ENCODE data around the gene GNAQ. TPM values are rescaled to one million over a fixed set of nuclear protein-coding genes. Genes with fewer than 3 reads are reported as not detected.

The GNAQ gene
- polyA plus RNA-seq, 5 donors, result 45.4 to 67.1 (median 63.8) TPM

- no peak for DNase-seq
Measured at GRCh38 chr9:78032730-78033457, 1.3 kb upstream of the GNAQ start.

DNA sequence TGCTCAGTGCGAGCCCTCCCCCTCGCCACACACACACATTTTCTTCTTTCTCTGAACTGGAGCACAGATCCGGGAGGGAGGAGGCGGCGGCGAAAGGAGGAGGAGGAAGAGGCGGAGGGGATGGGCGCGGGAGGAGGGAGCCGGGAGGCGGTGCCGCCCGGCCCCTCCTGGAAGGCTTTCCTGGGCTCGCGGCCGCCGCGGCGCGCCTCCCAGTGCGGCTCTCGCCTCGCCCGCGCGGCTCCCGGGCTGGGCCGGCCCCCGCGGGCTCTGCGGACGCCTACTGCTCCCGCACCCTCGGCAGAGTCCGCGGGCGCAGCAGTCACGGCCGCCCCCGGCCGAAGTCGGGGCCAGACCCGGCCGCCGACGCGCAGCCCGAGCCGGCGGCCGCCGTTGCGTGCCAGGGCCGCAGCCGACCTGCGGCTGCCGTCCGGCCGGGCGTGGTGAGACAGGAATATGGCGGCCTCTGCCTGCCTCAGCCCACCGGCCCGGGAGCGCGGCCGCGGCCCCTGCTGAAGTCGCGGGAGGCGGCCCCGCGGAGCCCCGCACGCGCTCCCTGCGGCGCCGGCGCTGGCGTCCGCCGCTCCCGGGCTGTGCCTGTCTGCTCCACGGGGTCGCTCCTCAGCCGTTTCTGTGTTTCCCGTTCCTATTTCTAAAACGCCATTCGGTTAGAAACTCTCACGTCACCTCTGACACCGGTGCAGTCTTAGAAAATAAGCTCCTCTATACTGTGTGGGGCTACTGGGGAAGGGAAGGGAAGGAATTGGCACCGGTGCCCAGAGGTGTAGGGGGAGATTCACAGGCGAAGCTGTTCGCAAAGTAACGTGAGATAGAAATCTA, 500 bp upstream of the GNAQ start:
- peak; percentile 96 to 97 for DNase-seq

- DNase-seq, result peak; percentile 62 to 67
Measured at GRCh38 chr9:78030553-78031443, 813 bp downstream of the GNAQ start.

DNA sequence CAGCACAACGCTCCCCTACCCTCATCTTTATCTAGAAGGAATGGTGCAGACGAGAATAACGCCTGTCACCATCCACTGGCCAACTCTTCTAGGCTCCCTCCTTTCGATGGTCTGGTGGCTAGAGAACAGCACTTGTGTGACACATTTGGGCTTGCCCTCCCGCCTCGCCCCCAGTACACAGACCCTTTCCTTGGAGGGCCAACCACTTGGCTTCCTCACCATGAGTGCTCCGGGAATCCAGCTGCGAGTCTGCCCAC, 1.4 kb downstream of the GNAQ start:
- peak in 1 of 2 donors; percentile 28 for DNase-seq

GRCh38 chr9:78029551-78030295, 1.9 kb downstream of the GNAQ start:
- no peak for DNase-seq

DNA sequence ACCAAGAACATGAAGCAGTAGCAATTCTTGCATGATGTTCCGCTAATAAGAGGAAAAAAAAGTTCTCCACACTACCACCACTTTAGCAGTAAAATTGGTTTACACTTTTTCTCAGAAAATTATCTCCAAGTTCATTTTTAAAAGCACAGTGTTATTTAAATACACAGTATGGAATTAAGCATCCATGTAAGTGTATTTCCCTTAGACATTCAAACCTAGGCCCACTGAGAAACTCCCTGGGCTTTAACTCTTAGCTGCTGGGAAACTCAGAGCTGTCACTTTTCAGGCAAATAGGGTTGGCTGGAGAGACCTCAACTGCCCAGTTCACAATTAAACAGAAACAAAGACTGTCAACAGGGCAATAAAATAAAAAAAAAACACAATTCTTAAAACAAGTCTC, 2.7 kb downstream of the GNAQ start:
- no peak for DNase-seq

DNA sequence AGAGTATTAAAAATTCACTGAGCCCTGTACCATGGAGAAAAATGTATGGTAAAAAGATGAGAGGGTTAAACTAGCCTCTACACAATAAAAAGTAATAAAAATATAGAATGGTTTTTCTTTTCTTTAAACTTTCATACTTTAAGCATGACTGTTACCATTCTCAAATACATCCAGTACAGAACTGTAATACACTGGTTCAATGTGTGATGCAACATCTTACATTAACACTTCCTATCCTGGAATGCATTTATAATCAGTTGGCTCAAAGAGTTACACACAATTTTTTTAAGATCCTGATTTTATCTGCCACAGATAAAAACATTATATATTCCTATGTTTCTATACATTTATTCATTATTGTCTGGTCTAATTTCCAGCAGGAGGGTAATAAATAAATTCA, 4.7 kb downstream of the GNAQ start:
- DNase-seq, result no peak

DNA sequence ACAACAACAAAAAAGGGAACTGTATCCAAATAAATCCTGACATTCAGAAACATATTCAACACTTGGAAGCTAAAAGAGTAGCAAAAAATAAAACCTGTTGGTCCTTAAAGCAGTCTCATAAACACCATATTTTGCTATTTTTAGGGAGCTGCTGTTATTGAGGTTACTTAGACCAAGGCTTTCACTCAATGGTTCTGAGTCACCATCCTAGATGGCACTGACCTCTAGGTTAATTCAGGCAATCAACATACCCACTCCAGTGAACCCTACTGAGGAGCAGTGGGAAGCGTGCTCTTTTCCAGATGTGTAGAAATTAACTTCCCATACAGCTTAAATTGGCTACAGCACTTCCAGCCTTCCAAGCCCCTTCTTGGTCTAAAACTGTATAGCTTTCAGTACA, 5.2 kb downstream of the GNAQ start:
- DNase-seq, result no peak

DNA sequence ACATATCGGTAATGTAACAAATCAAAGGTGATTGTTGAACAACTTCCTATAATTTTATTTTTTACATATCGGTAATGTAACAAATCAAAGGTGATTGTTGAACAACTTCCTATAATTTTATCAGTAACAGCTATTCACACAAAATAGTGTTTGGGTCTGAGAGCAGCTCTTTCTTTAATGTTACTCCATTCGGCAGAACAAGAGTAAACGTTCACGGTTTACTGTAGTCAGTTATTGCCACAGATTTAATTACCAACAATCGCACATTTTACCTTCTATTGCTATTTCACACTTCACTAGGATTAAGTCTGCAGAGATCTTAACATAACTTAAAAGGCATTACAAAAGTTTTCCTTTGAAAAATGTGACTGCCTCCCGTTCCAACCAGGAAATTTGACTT, 6.4 kb downstream of the GNAQ start:
- no peak for DNase-seq

DNA sequence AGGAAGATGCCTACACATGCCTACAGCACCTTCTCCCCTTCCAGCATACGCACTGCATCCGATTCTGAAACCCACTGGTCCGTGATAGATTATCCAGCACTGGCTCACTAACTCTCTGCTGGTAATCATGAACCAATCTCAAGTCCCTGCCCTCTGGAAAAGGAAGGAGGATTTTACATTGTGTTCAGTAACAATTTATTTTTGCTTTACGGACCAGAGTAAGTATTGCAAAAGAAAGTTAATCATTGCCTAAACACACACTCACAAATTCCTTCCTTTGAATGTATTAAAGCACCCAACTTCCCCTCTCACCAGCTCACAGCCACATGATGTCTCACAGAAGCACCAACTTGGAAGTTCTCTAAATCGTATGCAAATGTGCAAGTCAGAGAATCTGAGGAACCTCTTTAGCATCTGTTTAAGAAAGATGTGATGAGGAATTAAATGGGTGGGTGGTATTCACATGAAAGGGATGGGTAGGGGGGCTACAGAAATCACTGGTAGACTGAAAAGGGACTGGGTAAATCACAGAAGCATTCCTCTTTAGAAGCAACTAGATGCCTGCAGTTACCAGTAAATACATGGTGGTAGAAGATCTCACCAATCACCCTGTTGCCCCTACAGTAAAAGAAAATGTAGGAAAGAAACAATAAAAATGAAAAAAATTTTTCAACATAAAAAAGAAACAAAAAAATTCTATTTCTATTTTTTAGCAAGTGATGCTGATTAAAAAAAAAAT, 8.4 kb downstream of the GNAQ start:
- peak in 1 of 2 donors; percentile 36 for DNase-seq

- no peak for DNase-seq
Measured at GRCh38 chr9:78021697-78022096, 9.9 kb downstream of the GNAQ start.

- DNase-seq, result no peak
Measured at GRCh38 chr9:78017190-78017693, 14.4 kb downstream of the GNAQ start.

DNA sequence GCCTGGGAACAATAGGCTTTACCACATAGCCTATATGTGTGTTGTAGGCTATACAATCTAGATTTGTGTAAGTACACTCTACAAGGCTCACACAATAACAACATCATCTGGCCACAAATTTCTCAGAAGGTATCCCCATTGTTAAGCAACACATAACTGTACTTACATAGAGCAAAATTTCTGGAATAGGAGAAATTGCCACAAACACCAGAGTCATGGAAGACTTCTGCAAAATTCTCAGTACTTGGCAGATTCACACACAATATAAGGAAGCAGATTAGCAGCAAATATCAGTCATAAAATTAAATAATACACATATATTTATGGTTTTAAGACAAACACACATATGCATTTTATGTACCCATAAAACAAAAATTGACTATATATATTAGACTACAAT, 16.4 kb downstream of the GNAQ start:
- no peak for DNase-seq

GRCh38 chr9:78014776-78015175, 16.8 kb downstream of the GNAQ start:
- no peak for DNase-seq

- no peak for DNase-seq
Measured at GRCh38 chr9:78013934-78014333, 17.7 kb downstream of the GNAQ start.

DNA sequence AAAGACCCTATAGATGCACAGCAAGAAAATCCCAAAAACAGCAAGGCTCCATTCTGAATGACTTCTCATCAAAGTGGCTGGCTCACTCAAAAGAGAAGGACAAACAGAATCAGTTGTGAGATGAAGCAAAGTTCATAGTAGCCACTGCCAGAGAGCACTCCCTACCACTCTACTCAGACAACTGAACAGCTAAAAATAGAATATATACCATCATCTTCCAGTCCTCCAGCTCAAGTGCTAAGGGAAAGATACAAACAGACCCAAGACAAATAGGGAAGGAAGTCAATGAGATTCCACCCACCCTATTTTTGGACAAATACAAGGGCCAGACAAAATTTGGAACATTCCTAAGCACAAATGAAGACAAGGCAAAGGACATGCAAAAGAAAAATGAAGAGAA, 20.6 kb downstream of the GNAQ start:
- no peak for DNase-seq

DNA sequence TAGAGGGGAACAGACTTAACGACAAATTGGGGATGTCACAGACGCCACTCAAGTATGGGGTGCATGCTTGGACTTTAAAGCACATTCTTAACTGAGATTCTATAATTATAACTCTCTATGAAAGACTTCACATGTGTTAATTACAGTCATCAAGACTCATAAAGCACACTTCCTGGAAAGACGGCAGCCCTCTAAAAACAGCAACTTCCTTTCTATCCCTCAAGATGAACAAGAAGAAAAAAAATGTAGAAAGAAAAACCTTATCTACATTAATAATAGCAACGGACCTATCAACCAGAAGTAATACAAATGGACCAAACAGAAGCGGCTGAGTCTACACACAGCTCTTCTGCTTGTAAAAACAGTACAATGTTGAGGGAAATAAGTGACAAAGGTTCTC, 21.2 kb downstream of the GNAQ start:
- DNase-seq, result no peak

GRCh38 chr9:78009186-78009585, 22.4 kb downstream of the GNAQ start:
- DNase-seq, result no peak

DNA sequence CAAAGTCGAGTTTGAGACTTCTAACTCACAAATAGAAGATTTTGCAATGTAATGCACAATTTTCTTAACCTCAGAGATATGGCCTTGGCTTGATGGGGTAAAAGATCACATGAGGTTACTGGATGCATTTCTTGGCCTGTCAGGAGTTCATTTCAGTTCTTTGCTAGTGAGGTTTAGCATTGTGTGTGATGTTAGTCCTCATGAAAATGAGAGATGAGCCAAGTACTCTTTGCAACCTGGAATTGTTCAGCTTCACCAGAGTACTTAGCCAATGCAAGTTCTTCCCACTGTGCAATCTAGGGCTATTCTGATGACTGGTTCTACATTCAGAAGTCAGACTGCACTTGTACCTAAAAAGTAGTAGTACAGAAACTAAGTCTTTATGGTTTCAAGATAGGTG, 24.9 kb downstream of the GNAQ start:
- DNase-seq, result no peak

GRCh38 chr9:78005231-78006002, 26.2 kb downstream of the GNAQ start:
- no peak for DNase-seq

All from right lung (tissue), 5 donors.